H1 (cell line): ENCODE data around the gene STEAP1B.
"Not testable (repeated sequence)": the region's sequence is repeated elsewhere in the genome, so short reads cannot be mapped to it uniquely, and the experiment has no call there.

Source experiments
- BRCA1 ChIP-seq: IDR thresholded peaks from 2 replicates; pipeline ENCODE4 v1.6.1; 2012; ENCODE audit warnings: low read depth, low read length, improper control_type of control experiment
- CEBPB ChIP-seq: IDR thresholded peaks from 2 replicates; pipeline ENCODE4 v1.6.1; 2012; ENCODE audit warnings: low read depth, low read length
- CTCF ChIP-seq, 3 experiments: IDR thresholded peaks; 1 replicate in 2 of 3; 2 replicates in 1 of 3; pipeline versions ENCODE4 v1.5.1 to v1.6.1; 2011; ENCODE audit warnings: low read length in 3 of 3, mild to moderate bottlenecking in 3 of 3, inconsistent platforms in 2 of 3, low read depth in 1 of 3, moderate library complexity in 1 of 3; ENCODE audit not compliant: insufficient read depth in 1 of 3; ENCODE audit errors: control extremely low read depth in 1 of 3
- EP300 ChIP-seq, 2 experiments: IDR thresholded peaks; 1 replicate in 1 of 2; 2 replicates in 1 of 2; pipeline ENCODE4 v1.6.1; 2011 to 2012; ENCODE audit warnings: low read depth in 2 of 2, low read length in 2 of 2, mild to moderate bottlenecking in 2 of 2, borderline replicate concordance in 1 of 2, inconsistent platforms in 1 of 2, moderate library complexity in 1 of 2
- MAFK ChIP-seq: IDR thresholded peaks from 2 replicates; pipeline ENCODE4 v1.6.1; 2012; ENCODE audit warnings: low read depth, mild to moderate bottlenecking, improper control_type of control experiment, low read length
- POLR2AphosphoS5 ChIP-seq: IDR thresholded peaks from 2 replicates; pipeline ENCODE4 v1.6.1; 2011; ENCODE audit warnings: low read depth, low read length
- SRF ChIP-seq: IDR thresholded peaks from 2 replicates; pipeline ENCODE4 v1.6.1; 2011; ENCODE audit warnings: mild to moderate bottlenecking, low read depth, low read length, moderate library complexity

- not testable (repeated sequence) for TF ChIP-seq BRCA1; CEBPB; SRF; CTCF (IDR thresholded peaks at IDR 0.05; ENCODE audit: control extremely low read depth in 1 of 3, insufficient read depth in 1 of 3, low read depth in 1 of 3, low read length in 3 of 3); EP300 (IDR thresholded peaks at IDR 0.05; ENCODE audit: borderline replicate concordance in 1 of 2, low read depth in 2 of 2, low read length in 2 of 2); POLR2AphosphoS5; MAFK
Measured at GRCh38 chr7:22506316-22507020, 6.5 kb upstream of the STEAP1B start.
